Mesendoderm (in vitro differentiated cells): ENCODE measurements around the gene GID4.

Experiments
- DNase-seq: peaks from one replicate; pipeline ENCODE4 v3.0.0; 2013
- H2AK5ac ChIP-seq: 2 replicates; pipeline ENCODE4 v1.6.1; 2013; ENCODE audit warnings: low read length, inconsistent platforms
- H2BK120ac ChIP-seq: 2 replicates; pipeline ENCODE4 v1.6.1; 2013; ENCODE audit warnings: low read depth, mild to moderate bottlenecking, low read length, moderate library complexity, mixed read lengths
- H2BK15ac ChIP-seq: replicated peaks from 2 replicates; pipeline ENCODE4 v1.6.1; 2013; ENCODE audit warnings: low read depth, mild to moderate bottlenecking, moderate library complexity
- H2BK5ac ChIP-seq: 2 replicates; pipeline ENCODE4 v1.6.1; 2013; ENCODE audit warnings: low read length, inconsistent platforms
- H3K18ac ChIP-seq: 2 replicates; pipeline ENCODE4 v1.6.1; 2013; ENCODE audit warnings: mild to moderate bottlenecking, low read length, mixed read lengths
- H3K23ac ChIP-seq: one replicate; pipeline ENCODE4 v1.6.1; 2013; ENCODE audit warnings: low read length
- H3K27ac ChIP-seq: 2 replicates; pipeline ENCODE4 v1.5.1; 2013; ENCODE audit warnings: low read depth, mild to moderate bottlenecking, inconsistent platforms, low read length, moderate library complexity
- H3K27me3 ChIP-seq: 2 replicates; pipeline ENCODE4 v1.6.1; 2013; ENCODE audit warnings: low read length, control low read depth, mild to moderate bottlenecking, inconsistent platforms; ENCODE audit not compliant: insufficient read depth, poor library complexity
- H3K36me3 ChIP-seq: 2 replicates; pipeline ENCODE4 v1.6.1; 2013; ENCODE audit warnings: low read length, inconsistent platforms; ENCODE audit not compliant: control insufficient read depth, insufficient read depth
- H3K4ac ChIP-seq: one replicate; pipeline ENCODE4 v1.6.1; 2013; ENCODE audit warnings: low read depth, mild to moderate bottlenecking, low read length, moderate library complexity
- H3K4me1 ChIP-seq: 2 replicates; pipeline ENCODE4 v1.6.1; 2013; ENCODE audit warnings: low read depth, low read length, inconsistent platforms; ENCODE audit not compliant: control insufficient read depth
- H3K4me2 ChIP-seq: 2 replicates; pipeline ENCODE4 v1.6.1; 2013; ENCODE audit warnings: low read length
- H3K4me3 ChIP-seq: 2 replicates; pipeline ENCODE4 v1.5.1; 2013; ENCODE audit warnings: mild to moderate bottlenecking, low read length
- H3K56ac ChIP-seq: one replicate; pipeline ENCODE4 v1.6.1; 2013; ENCODE audit warnings: low read length
- H3K79me1 ChIP-seq: 2 replicates; pipeline ENCODE4 v1.6.1; 2013; ENCODE audit warnings: low read length, inconsistent platforms
- H3K79me2 ChIP-seq: 2 replicates; pipeline ENCODE4 v1.6.1; 2013; ENCODE audit warnings: mild to moderate bottlenecking, low read length; ENCODE audit not compliant: control insufficient read depth, insufficient read depth
- H3K9ac ChIP-seq: 2 replicates; pipeline ENCODE4 v1.6.1; 2013; ENCODE audit warnings: low read length, inconsistent platforms
- H4K5ac ChIP-seq: one replicate; pipeline ENCODE4 v1.6.1; 2013; ENCODE audit warnings: low read length
- H4K8ac ChIP-seq: one replicate; pipeline ENCODE4 v1.6.1; 2013; ENCODE audit warnings: low read depth, mild to moderate bottlenecking, control low read depth, low read length, moderate library complexity
- WGBS: extraction: QIAGEN DNeasy Blood & Tissue Kit; methylation state at CpG from one replicate; pipeline ENCODE4 v1.1.7; 2013; ENCODE audit warnings: low lambda C conversion rate, missing lambda C conversion rate; ENCODE audit not compliant: insufficient coverage; ENCODE audit errors: extremely low coverage; 5-methylcytosine and 5-hydroxymethylcytosine counted together

The GID4 gene

GRCh38 chr17:18016426-18016825 lies 22.8 kb upstream of the GID4 start:
- no peak overlapping the region for H4K5ac ChIP-seq
- no peaks in the 10 kb centered on the region for H3K79me1 ChIP-seq
- no peak overlapping the region for H2BK5ac ChIP-seq
- H3K9ac ChIP-seq = no peak overlapping the region
- no peak for DNase-seq
- H3K4me2 ChIP-seq = no peak overlapping the region
- no peak overlapping the region for H2AK5ac ChIP-seq
- no peaks in the 10 kb centered on the region for H3K79me2 ChIP-seq
- H3K4me3 ChIP-seq = no peak overlapping the region
- no peak overlapping the region for H3K56ac ChIP-seq
- no CpG with 5 or more reads among the region's 12 CpGs for WGBS
- no peaks in the 10 kb centered on the region for H3K4me1 ChIP-seq
- no peak overlapping the region for H4K8ac ChIP-seq
- no peak overlapping the region for H2BK120ac ChIP-seq
- H2BK15ac ChIP-seq = no peak overlapping the region
- H3K18ac ChIP-seq = no peak overlapping the region
- H3K36me3 ChIP-seq = no peaks in the 10 kb centered on the region
- H3K23ac ChIP-seq = no peak overlapping the region
- H3K4ac ChIP-seq = no peak overlapping the region
- no peaks in the 10 kb centered on the region for H3K27me3 ChIP-seq
- no peak overlapping the region for H3K27ac ChIP-seq

GRCh38 chr17:18017958-18018357 lies 21.2 kb upstream of the GID4 start:
- WGBS = no CpG with 5 or more reads among the region's 3 CpGs
- no peak overlapping the region for H3K23ac ChIP-seq
- no peak overlapping the region for H2BK5ac ChIP-seq
- H3K27me3 ChIP-seq = no peaks in the 10 kb centered on the region
- no peak overlapping the region for H2BK120ac ChIP-seq
- no peak overlapping the region for H4K5ac ChIP-seq
- H3K4me1 ChIP-seq = no peaks in the 10 kb centered on the region
- H3K56ac ChIP-seq = no peak overlapping the region
- no peaks in the 10 kb centered on the region for H3K79me2 ChIP-seq
- no peak overlapping the region for H3K4me2 ChIP-seq
- H2BK15ac ChIP-seq = no peak overlapping the region
- no peaks in the 10 kb centered on the region for H3K79me1 ChIP-seq
- no peak overlapping the region for H3K4me3 ChIP-seq
- H4K8ac ChIP-seq = no peak overlapping the region
- H3K4ac ChIP-seq = no peak overlapping the region
- no peak overlapping the region for H3K27ac ChIP-seq
- DNase-seq = no peak
- H2AK5ac ChIP-seq = no peak overlapping the region
- no peaks in the 10 kb centered on the region for H3K36me3 ChIP-seq
- no peak overlapping the region for H3K9ac ChIP-seq
- H3K18ac ChIP-seq = no peak overlapping the region

GRCh38 chr17:18018411-18018921 lies 20.7 kb upstream of the GID4 start:
- H4K5ac ChIP-seq = no peak overlapping the region
- no peak overlapping the region for H4K8ac ChIP-seq
- no peak overlapping the region for H3K23ac ChIP-seq
- H3K56ac ChIP-seq = no peak overlapping the region
- no peaks in the 10 kb centered on the region for H3K79me1 ChIP-seq
- H3K36me3 ChIP-seq = no peaks in the 10 kb centered on the region
- H3K4me2 ChIP-seq = no peak overlapping the region
- H3K79me2 ChIP-seq = no peaks in the 10 kb centered on the region
- H3K27ac ChIP-seq = no peak overlapping the region
- H2BK15ac ChIP-seq = no peak overlapping the region
- no peak overlapping the region for H2BK5ac ChIP-seq
- no peak overlapping the region for H3K4me3 ChIP-seq
- no peak overlapping the region for H2BK120ac ChIP-seq
- H2AK5ac ChIP-seq = no peak overlapping the region
- H3K18ac ChIP-seq = no peak overlapping the region
- no peak overlapping the region for H3K4ac ChIP-seq
- WGBS = no CpG with 5 or more reads among the region's 15 CpGs
- DNase-seq = no peak
- H3K4me1 ChIP-seq = no peaks in the 10 kb centered on the region
- H3K27me3 ChIP-seq = no peaks in the 10 kb centered on the region
- H3K9ac ChIP-seq = no peak overlapping the region

GRCh38 chr17:18019838-18020154 lies 19.4 kb upstream of the GID4 start:
- no peak overlapping the region for H4K5ac ChIP-seq
- H2BK120ac ChIP-seq = no peak overlapping the region
- H3K4me2 ChIP-seq = no peak overlapping the region
- H2AK5ac ChIP-seq = no peak overlapping the region
- no peak overlapping the region for H3K18ac ChIP-seq
- H3K4me3 ChIP-seq = no peak overlapping the region
- no peak overlapping the region for H2BK5ac ChIP-seq
- H3K27me3 ChIP-seq = no peaks in the 10 kb centered on the region
- no peak overlapping the region for H4K8ac ChIP-seq
- no CpG with 5 or more reads among the region's 2 CpGs for WGBS
- no peak overlapping the region for H3K9ac ChIP-seq
- no peaks in the 10 kb centered on the region for H3K36me3 ChIP-seq
- no peaks in the 10 kb centered on the region for H3K79me1 ChIP-seq
- no peak for DNase-seq
- no peak overlapping the region for H3K56ac ChIP-seq
- H3K27ac ChIP-seq = no peak overlapping the region
- H3K79me2 ChIP-seq = no peaks in the 10 kb centered on the region
- no peak overlapping the region for H3K23ac ChIP-seq
- no peak overlapping the region for H3K4ac ChIP-seq
- H3K4me1 ChIP-seq = no peaks in the 10 kb centered on the region
- no peak overlapping the region for H2BK15ac ChIP-seq

GRCh38 chr17:18020971-18021370 lies 18.2 kb upstream of the GID4 start:
- H3K23ac ChIP-seq = no peak overlapping the region
- no peak overlapping the region for H3K4me2 ChIP-seq
- H2BK120ac ChIP-seq = no peak overlapping the region
- no peak for DNase-seq
- no peak overlapping the region for H2BK5ac ChIP-seq
- no CpG with 5 or more reads among the region's 6 CpGs for WGBS
- no peak overlapping the region for H2AK5ac ChIP-seq
- no peaks in the 10 kb centered on the region for H3K79me2 ChIP-seq
- H3K27me3 ChIP-seq = no peaks in the 10 kb centered on the region
- H4K8ac ChIP-seq = no peak overlapping the region
- no peak overlapping the region for H3K56ac ChIP-seq
- H3K27ac ChIP-seq = no peak overlapping the region
- no peak overlapping the region for H4K5ac ChIP-seq
- no peak overlapping the region for H3K4ac ChIP-seq
- H3K18ac ChIP-seq = no peak overlapping the region
- no peak overlapping the region for H2BK15ac ChIP-seq
- no peak overlapping the region for H3K4me3 ChIP-seq
- H3K9ac ChIP-seq = no peak overlapping the region
- H3K36me3 ChIP-seq = no peaks in the 10 kb centered on the region
- no peaks in the 10 kb centered on the region for H3K79me1 ChIP-seq
- no peaks in the 10 kb centered on the region for H3K4me1 ChIP-seq

GRCh38 chr17:18021372-18021771 lies 17.8 kb upstream of the GID4 start:
- Histone ChIP-seq H3K4me1 (no peaks in the 10 kb centered on the region), H3K36me3 (no peaks in the 10 kb centered on the region), H2BK5ac (no peak overlapping the region), H3K23ac (no peak overlapping the region), H3K56ac (no peak overlapping the region), H2AK5ac (no peak overlapping the region), H3K79me1 (no peaks in the 10 kb centered on the region), H3K4me3 (no peak overlapping the region), H2BK120ac (no peak overlapping the region), H3K4me2 (no peak overlapping the region), H3K27ac (no peak overlapping the region), H3K18ac (no peak overlapping the region), H3K4ac (no peak overlapping the region), H2BK15ac (no peak overlapping the region), H3K9ac (no peak overlapping the region), H3K27me3 (no peaks in the 10 kb centered on the region), H4K5ac (no peak overlapping the region), H3K79me2 (no peaks in the 10 kb centered on the region), H4K8ac (no peak overlapping the region)
- DNase-seq = peak; percentile 32
- no CpG with 5 or more reads among the region's 5 CpGs for WGBS
